ENCODE data around the gene MISFA.

DNA sequence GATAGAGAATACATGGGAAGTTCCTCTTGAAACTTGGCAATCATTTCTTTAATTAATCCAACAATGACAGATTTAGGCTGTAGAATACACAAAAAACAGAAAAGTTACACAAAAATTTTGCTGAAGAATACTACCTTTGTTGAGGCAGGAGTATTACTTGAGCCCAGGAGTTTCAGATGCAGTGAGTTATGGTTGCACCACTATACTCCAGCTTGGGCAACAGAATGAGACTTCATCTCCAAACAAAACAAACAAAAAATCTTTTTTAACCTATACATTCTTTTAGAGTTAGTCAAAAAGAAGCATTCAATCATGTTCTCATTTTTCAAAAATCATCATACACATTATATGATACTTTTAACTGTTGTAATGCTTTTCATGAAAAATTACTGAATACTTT is 33.2 kb upstream of the MISFA start:
- TF ChIP-seq, protein P1, sequence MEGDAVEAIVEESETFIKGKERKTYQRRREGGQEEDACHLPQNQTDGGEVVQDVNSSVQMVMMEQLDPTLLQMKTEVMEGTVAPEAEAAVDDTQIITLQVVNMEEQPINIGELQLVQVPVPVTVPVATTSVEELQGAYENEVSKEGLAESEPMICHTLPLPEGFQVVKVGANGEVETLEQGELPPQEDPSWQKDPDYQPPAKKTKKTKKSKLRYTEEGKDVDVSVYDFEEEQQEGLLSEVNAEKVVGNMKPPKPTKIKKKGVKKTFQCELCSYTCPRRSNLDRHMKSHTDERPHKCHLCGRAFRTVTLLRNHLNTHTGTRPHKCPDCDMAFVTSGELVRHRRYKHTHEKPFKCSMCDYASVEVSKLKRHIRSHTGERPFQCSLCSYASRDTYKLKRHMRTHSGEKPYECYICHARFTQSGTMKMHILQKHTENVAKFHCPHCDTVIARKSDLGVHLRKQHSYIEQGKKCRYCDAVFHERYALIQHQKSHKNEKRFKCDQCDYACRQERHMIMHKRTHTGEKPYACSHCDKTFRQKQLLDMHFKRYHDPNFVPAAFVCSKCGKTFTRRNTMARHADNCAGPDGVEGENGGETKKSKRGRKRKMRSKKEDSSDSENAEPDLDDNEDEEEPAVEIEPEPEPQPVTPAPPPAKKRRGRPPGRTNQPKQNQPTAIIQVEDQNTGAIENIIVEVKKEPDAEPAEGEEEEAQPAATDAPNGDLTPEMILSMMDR (IDR thresholded peaks at IDR 0.05): no peak
- TF ChIP-seq POLR2A (IDR thresholded peaks at IDR 0.05; ENCODE audit: low read depth): no peak

All from esophagus muscularis mucosa (tissue), 3 donors.